ENCODE results near the gene PSMG1. TPM values are rescaled to one million over a fixed set of nuclear protein-coding genes. Genes with fewer than 3 reads are reported as not detected.

Gene PSMG1
- total and polyA plus RNA-seq, 2 donors (not counting 3 experiments of a cell fraction or from before 2014, with no cell fraction given): 43.2 to 75.9 TPM

DNA sequence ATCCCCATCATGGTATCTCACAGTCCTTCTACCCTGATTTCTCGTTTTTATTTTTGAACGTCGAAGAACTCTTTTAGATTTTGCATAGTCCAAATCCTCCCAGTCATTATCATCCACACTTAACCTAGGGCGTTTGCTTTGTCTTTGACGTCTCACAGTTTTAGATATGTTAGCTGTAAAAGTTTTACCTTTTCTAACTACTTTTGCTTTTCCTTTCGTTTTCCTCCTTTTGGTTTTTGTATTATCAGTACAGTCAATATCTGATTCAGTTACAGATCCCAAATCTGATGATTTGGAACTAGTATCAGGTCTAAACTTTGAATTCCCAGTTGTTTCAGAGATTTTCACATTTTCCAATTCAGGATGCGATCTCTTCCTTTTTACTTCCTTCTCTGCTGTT, 13.1 kb upstream of the PSMG1 start:
- ChIA-PET POLR2A (no interaction called here), CTCF (interaction anchor here (1.3 kb wide), 1 partner anchor 12 kb away, joined by 4 read pairs; no protein-coding TSS in a partner anchor)
- no peak for DNase-seq (ENCODE audit: low read depth, low spot score)
- H4K20me1 ChIP-seq (replicated peaks; ENCODE audit: control insufficient read depth, extremely low read depth, insufficient read depth, low read length): no peaks in the 10 kb centered on the region
- FAIRE-seq: no peak
- BruUV-seq (replicated peaks): TSS peak; percentile 8
- TF ChIP-seq JUN (IDR thresholded peaks at IDR 0.05; ENCODE audit: borderline replicate concordance, insufficient read depth, insufficient read length, low read depth): no peak
- TF ChIP-seq, protein P1, sequence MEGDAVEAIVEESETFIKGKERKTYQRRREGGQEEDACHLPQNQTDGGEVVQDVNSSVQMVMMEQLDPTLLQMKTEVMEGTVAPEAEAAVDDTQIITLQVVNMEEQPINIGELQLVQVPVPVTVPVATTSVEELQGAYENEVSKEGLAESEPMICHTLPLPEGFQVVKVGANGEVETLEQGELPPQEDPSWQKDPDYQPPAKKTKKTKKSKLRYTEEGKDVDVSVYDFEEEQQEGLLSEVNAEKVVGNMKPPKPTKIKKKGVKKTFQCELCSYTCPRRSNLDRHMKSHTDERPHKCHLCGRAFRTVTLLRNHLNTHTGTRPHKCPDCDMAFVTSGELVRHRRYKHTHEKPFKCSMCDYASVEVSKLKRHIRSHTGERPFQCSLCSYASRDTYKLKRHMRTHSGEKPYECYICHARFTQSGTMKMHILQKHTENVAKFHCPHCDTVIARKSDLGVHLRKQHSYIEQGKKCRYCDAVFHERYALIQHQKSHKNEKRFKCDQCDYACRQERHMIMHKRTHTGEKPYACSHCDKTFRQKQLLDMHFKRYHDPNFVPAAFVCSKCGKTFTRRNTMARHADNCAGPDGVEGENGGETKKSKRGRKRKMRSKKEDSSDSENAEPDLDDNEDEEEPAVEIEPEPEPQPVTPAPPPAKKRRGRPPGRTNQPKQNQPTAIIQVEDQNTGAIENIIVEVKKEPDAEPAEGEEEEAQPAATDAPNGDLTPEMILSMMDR (IDR thresholded peaks at IDR 0.05; ENCODE audit: extremely low read depth in 1 of 2, insufficient read depth in 1 of 2, low read depth in 1 of 2, low read length in 2 of 2): no peak
- no peak for TF ChIP-seq POLR2AphosphoS5 (IDR thresholded peaks at IDR 0.05; ENCODE audit: insufficient read depth, low read depth, low read length)
- no peak for TF ChIP-seq FOS (IDR thresholded peaks at IDR 0.05; ENCODE audit: borderline replicate concordance, insufficient read depth, low read length)
- TF ChIP-seq, protein P2, sequence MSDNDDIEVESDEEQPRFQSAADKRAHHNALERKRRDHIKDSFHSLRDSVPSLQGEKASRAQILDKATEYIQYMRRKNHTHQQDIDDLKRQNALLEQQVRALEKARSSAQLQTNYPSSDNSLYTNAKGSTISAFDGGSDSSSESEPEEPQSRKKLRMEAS (IDR thresholded peaks at IDR 0.05; ENCODE audit: insufficient read depth, insufficient read length): no peak
- no peak for TF ChIP-seq EZH2 (IDR thresholded peaks at IDR 0.05; ENCODE audit: borderline replicate concordance, low read depth, low read length, severe bottlenecking)
- no peak for TF ChIP-seq GATA2 (IDR thresholded peaks at IDR 0.05; ENCODE audit: insufficient read depth, insufficient read length, low read depth, low read length)
- no peak for TF ChIP-seq POLR2A (IDR thresholded peaks at IDR 0.05; ENCODE audit: low read depth, low read length)
- no peak for TF ChIP-seq MYC (IDR thresholded peaks at IDR 0.05; ENCODE audit: low read depth, low read length)
- H3K79me2 ChIP-seq (ENCODE audit: control insufficient read depth, insufficient read depth, low read length): no peaks in the 10 kb centered on the region
- peak overlapping the region; percentile 67 for H3K4me2 ChIP-seq (ENCODE audit: insufficient read depth, low read length)
- no peak overlapping the region for H2AFZ ChIP-seq (ENCODE audit: low read depth, low read length)
- no peaks in the 10 kb centered on the region for H3K9me3 ChIP-seq (replicated peaks; ENCODE audit: control insufficient read depth, insufficient read depth, low read length)
- intact Hi-C loops (cut with micrococcal nuclease) (no loop called here), dilution Hi-C loops (cut with MboI; ENCODE audit: extremely low pct_ligation_motif_present, low sequenced_read_pairs) (no loop called here)
- no peak overlapping the region for H3K4me3 ChIP-seq (replicated peaks in 1 of 3; ENCODE audit: insufficient read depth in 1 of 3, low read depth in 1 of 3, low read length in 3 of 3)
- H3K9me1 ChIP-seq (replicated peaks; ENCODE audit: control insufficient read depth, extremely low read depth, insufficient read depth, low read length): no peaks in the 10 kb centered on the region
- peaks cover 2 to 13% of the 10 kb centered on the region in 2 experiments for H3K36me3 ChIP-seq (ENCODE audit: control insufficient read depth in 2 of 2, extremely low read depth in 1 of 2, insufficient read depth in 2 of 2, low read length in 2 of 2)
- no peak overlapping the region for H3K27ac ChIP-seq (ENCODE audit: insufficient read depth, low read depth, low read length)
- peaks cover 16% of the 10 kb centered on the region for H3K4me1 ChIP-seq (ENCODE audit: control insufficient read depth, extremely low read depth, insufficient read depth, low read length)
- H3K9ac ChIP-seq (replicated peaks; ENCODE audit: extremely low read depth, insufficient read depth, low read length): no peak overlapping the region
- H3K27me3 ChIP-seq (ENCODE audit: control insufficient read depth in 2 of 2, insufficient read depth in 2 of 2, low read length in 2 of 2): no peaks in the 10 kb centered on the region
